HUES64 (cell line): ENCODE data around the gene COX19.

Experiments
- H3K27ac ChIP-seq: 2 replicates; pipeline ENCODE4 v1.7.0; 2013; ENCODE audit warnings: low read depth, low read length, inconsistent platforms
- H3K27me3 ChIP-seq: 2 replicates; pipeline ENCODE4 v1.6.1; 2013; ENCODE audit warnings: mild to moderate bottlenecking, low read length; ENCODE audit not compliant: insufficient read depth
- H3K36me3 ChIP-seq: 2 replicates; pipeline ENCODE4 v1.6.1; 2013; ENCODE audit warnings: mild to moderate bottlenecking, low read length; ENCODE audit not compliant: insufficient read depth
- H3K4me1 ChIP-seq: 2 replicates; pipeline ENCODE4 v1.6.1; 2013; ENCODE audit warnings: mild to moderate bottlenecking, low read length, moderate library complexity; ENCODE audit not compliant: insufficient read depth
- H3K4me3 ChIP-seq: 2 replicates; pipeline ENCODE4 v1.5.1; 2013; ENCODE audit warnings: mild to moderate bottlenecking, low read length, moderate library complexity
- H3K9ac ChIP-seq: 2 replicates; pipeline ENCODE4 v1.6.1; 2013; ENCODE audit warnings: mild to moderate bottlenecking, low read depth, low read length
- H3K9me3 ChIP-seq: 2 replicates; pipeline ENCODE4 v1.6.1; 2013; ENCODE audit warnings: low read depth, low read length; ENCODE audit not compliant: insufficient read depth
- WGBS: fragments of 150-250, 120-280 bp; methylation state at CpG from one replicate; pipeline ENCODE4 v1.1.7; 2013; ENCODE audit warnings: missing lambda C conversion rate; 5-methylcytosine and 5-hydroxymethylcytosine counted together

Gene COX19

DNA sequence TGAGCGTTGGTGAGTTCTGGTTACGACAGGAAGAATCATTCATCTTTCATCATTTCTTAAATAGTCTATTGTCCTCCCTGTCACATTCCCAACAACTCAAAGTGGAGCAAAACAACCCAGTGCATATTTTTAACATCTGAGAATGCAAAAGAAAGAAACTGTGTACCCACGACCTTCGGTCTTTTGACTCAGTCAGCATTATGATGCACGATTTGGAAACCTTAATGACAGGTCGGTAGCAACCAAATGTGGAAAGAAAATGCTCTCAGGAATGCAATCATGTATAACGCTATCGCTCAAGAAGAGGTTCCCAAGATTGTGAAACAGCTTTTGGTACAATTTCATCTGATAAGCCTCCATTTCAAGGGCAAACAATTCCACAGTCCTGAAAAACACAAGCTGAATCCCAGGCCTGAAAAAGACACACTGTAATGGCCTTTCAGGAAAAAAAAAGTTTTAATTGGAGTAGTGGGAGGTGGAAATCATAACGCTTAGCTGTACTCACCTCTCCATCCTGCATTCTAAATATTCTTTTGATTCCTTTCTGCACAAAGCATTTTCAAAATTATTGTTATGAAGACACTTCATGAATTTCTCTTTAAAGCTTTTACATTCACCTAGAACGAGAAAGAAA, 2.6 kb downstream of the COX19 start:
- Histone ChIP-seq H3K4me3 (no peak overlapping the region), H3K9ac (no peak overlapping the region), H3K36me3 (peaks cover 44% of the 10 kb centered on the region), H3K9me3 (no peaks in the 10 kb centered on the region), H3K27ac (no peak overlapping the region), H3K4me1 (peaks cover 4% of the 10 kb centered on the region), H3K27me3 (no peaks in the 10 kb centered on the region)
- 94% methylated on average over 10 of the region's 10 CpGs for WGBS

DNA sequence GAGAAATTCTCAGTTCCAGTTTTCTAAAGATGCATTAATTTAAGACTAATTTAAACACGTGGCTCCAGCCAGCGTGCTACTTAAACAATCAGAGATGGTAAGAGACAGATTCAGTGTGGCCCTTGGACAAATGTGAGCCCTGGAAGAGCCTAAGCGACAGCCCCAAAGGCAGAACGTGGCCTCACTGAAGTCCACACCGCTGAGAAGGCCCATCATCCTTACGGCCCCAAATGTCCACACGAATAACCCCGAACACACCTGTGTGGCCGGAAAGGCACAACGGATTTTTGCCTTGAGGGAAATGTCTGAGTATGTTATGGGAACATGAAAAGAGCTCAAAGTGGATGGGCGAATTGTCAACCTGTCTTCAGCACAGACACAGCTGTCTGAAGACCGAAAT, 3.2 kb downstream of the COX19 start:
- Histone ChIP-seq H3K36me3 (peaks cover 51% of the 10 kb centered on the region), H3K27me3 (no peaks in the 10 kb centered on the region), H3K27ac (no peak overlapping the region), H3K9ac (no peak overlapping the region), H3K9me3 (no peaks in the 10 kb centered on the region), H3K4me1 (peaks cover 4% of the 10 kb centered on the region), H3K4me3 (no peak overlapping the region)
- whole genome bisulfite sequencing, result 95% methylated on average over 12 of the region's 12 CpGs

DNA sequence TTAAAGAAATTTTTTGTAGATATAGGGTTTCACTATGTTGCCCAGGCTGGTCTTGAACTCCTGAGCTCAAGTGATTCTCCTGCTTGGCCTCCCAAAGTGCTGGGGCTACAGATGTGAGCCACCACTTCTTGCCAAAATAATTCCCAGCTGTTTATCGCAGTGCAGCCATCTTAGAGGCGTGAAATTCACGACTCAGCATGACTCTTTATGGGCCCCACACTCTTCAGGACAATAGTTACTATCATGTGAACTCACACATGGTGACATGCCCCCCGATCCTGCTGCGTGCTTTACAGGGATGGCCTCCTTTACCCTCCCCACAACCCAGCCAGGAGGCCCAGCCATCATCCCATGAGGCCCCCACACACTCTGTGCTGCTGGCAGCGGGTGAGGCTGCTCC, 4.6 kb downstream of the COX19 start:
- no peak overlapping the region for H3K27ac ChIP-seq
- H3K4me1 ChIP-seq, result peaks cover 2% of the 10 kb centered on the region
- no peak overlapping the region for H3K9ac ChIP-seq
- H3K27me3 ChIP-seq, result no peaks in the 10 kb centered on the region
- WGBS, result 94% methylated on average over 6 of the region's 6 CpGs
- H3K36me3 ChIP-seq, result peaks cover 57% of the 10 kb centered on the region
- H3K9me3 ChIP-seq, result no peaks in the 10 kb centered on the region
- no peak overlapping the region for H3K4me3 ChIP-seq

DNA sequence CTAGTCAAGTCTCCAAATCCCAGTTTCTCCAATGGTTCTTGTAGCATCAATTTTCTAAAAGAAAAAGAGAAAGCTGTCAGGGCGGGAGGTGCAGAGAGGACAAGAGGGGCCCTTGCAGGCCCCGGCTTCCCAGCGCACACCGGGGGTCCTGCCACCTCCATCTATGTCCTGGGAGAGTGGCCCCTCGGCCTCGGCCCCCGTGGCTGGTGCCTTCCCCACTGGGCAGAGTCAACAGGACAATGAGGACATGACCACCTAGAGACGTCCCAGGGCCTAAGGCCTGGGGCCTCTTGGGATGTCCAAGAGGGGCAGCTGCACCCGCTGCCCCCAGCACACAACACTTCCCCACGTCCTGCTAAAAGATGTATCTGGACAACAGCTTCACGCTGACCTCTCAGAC, 5.9 kb downstream of the COX19 start:
- Histone ChIP-seq H3K4me3 (no peak overlapping the region), H3K36me3 (peaks cover 57% of the 10 kb centered on the region), H3K27me3 (no peaks in the 10 kb centered on the region), H3K27ac (no peak overlapping the region), H3K4me1 (no peaks in the 10 kb centered on the region), H3K9ac (no peak overlapping the region), H3K9me3 (no peaks in the 10 kb centered on the region)
- WGBS, result 93% methylated on average over 11 of the region's 11 CpGs

DNA sequence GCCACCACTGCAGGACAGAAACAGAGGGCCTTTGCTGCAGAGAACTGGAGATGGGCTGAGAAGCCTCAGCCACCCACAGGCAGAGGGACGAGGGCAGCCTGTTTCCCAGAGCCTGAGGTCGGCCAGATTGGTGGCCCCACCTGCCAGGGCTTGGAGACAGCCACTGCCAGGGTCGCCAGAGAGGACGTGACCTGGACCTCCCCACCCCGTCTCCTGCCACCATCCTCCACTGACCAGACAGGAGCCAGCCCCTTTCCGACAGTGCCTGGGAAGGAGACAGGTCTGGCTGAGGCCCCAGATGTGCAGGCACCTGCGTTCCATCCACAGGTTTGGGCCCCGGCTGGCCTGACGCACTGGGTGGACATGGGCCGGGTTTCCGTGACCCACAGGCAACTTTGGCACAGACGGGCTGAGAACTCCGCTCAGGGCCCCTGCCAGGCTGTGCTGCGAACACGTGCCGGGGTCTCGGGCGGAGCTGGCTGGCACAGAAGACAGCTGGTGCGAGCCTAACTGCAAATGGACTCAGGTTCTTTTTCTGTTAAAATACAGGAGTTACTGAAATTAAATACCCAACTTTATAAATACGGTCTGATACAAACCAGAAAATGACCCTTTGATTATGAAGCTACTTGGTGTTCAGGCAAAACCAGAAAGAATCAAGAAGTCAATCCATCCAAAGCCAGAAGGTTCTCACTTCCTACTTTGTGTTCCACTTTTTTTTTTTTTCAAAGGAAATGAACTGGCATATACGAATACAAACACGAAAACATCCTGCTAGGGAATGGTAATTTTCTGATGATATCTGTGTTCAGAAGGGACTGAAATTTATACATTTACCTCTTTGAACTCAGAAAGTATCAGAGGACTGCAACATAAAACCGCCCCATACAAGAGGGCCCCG, 6.9 kb downstream of the COX19 start:
- 94% methylated on average over 24 of the region's 24 CpGs for WGBS
- H3K27ac ChIP-seq, result no peak overlapping the region
- peaks cover 57% of the 10 kb centered on the region for H3K36me3 ChIP-seq
- H3K4me1 ChIP-seq, result no peaks in the 10 kb centered on the region
- H3K9me3 ChIP-seq, result no peaks in the 10 kb centered on the region
- H3K27me3 ChIP-seq, result no peaks in the 10 kb centered on the region
- H3K4me3 ChIP-seq, result no peak overlapping the region
- H3K9ac ChIP-seq, result no peak overlapping the region

DNA sequence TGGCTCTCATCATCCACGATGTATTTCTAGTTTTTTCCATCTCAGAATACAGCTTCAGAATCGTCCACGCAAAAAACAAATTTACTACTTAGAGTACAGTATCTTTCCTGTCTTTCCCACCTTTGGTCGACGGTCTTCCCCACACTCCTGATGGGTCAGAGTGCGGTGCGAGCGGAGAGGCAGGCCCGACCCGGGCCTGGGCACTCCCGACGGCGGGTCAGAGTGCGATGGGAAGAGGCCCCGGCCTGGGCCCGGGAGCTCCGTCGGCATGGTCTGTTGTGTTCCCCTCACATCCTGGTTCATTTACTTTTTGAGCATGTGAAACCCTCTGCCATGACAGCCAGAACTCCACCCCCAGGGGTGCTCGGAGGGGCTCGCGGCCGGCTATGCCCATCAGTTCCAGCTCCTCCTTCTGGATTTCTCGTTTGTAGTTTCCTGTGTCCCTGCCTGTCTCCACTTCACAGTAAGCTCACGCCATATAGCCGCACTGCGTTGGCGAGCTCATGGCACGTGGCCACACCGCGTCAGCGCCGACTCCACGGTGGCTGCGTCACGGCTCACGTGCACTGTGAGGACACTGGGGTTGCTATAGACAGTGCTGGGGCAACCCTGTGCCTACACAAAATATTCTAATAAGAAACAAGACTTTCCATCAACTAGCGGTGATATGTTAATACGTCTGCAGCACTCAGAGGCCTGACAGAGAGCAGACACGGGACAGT, 7.8 kb downstream of the COX19 start:
- Histone ChIP-seq H3K36me3 (peaks cover 49% of the 10 kb centered on the region), H3K9me3 (no peaks in the 10 kb centered on the region), H3K9ac (no peak overlapping the region), H3K4me3 (no peak overlapping the region), H3K4me1 (no peaks in the 10 kb centered on the region), H3K27ac (no peak overlapping the region), H3K27me3 (no peaks in the 10 kb centered on the region)
- 96% methylated on average over 39 of the region's 39 CpGs for WGBS

DNA sequence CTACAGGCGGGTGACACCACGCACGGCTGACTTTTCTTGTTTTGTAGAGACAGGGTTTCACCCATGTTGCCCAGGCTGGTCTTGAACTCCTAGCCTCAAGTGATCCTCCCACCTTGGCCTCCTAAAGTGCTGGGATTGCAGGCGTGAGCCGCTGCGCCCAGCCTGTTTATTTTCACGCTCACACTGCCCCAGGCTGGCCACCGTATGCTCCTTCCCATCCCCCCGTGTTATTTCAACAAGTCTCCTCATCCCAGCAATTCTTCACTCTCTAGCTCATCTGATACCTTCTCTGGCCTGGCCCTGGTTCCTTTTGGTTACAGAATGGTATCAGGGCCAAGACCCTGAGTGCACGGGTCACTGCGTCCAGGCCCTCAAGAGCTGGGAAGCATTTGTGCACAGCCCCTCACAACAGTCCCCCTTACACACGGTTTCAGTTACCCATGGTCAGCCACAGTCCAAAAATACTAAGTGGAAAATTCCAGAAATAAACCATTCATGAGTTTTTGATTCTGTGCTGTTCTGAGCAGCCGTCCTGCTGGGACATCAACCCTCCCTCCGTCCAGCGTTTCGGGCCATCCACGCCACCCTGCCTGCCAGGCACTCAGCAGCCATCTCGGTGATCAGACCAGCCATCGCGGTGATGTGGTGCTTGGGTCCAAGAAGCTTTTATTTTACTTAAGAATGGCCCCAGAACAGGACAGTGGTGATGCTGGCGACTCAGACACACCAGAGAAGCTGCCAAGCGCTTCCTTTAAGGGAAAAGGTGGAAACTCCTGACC, 8.9 kb downstream of the COX19 start:
- WGBS, result 95% methylated on average over 22 of the region's 22 CpGs
- H3K9ac ChIP-seq, result no peak overlapping the region

DNA sequence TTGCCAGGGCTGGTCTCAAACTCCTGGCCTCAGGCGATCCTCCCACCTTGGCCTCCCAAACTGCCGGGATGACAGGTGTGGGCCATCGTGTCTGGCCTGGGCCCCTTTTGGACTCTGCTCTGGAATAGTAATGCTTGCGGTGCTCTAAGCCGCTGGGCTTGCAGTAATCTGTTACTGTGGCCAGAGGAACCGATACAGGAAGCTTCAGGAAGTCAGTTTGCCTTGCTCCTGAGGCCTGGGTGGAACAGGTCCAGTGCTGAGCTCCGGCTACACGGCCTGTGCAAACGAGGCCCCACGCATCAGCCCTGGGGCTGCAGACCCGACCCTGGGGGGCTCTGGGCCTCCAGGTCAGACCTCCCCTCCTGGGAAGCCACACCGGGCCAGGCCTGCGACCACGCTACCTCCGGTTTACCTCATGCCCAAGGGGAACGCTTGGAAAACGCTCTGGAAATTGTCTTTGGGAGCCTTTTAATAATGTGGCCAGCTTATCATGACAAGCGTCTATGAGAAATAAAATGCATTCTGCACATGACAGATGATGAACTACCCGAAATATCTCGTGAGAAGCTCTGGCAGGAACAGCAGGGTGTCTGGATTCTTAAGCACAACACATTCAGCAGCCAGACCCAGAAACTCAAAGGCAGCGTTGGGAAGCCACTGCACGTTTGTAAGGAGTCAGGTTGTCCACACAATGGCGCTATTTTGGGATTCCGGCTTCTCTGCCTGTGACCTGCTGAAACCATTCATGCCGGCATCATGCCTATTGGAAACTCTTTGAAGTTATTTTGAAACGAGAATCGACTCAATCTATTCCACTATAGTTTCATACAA, 10.7 kb downstream of the COX19 start:
- Histone ChIP-seq H3K36me3 (peaks cover 31% of the 10 kb centered on the region), H3K9me3 (no peaks in the 10 kb centered on the region), H3K4me3 (no peak overlapping the region), H3K27me3 (no peaks in the 10 kb centered on the region), H3K4me1 (no peaks in the 10 kb centered on the region), H3K9ac (no peak overlapping the region), H3K27ac (no peak overlapping the region)
- WGBS, result 89% methylated on average over 27 of the region's 27 CpGs

More for the DNA sequence above, 8.9 kb downstream of the COX19 start:
- H3K9me3 ChIP-seq, result no peaks in the 10 kb centered on the region
- no peaks in the 10 kb centered on the region for H3K4me1 ChIP-seq
- H3K27ac ChIP-seq, result no peak overlapping the region
- no peak overlapping the region for H3K4me3 ChIP-seq
- H3K27me3 ChIP-seq, result no peaks in the 10 kb centered on the region
- H3K36me3 ChIP-seq, result peaks cover 41% of the 10 kb centered on the region

DNA sequence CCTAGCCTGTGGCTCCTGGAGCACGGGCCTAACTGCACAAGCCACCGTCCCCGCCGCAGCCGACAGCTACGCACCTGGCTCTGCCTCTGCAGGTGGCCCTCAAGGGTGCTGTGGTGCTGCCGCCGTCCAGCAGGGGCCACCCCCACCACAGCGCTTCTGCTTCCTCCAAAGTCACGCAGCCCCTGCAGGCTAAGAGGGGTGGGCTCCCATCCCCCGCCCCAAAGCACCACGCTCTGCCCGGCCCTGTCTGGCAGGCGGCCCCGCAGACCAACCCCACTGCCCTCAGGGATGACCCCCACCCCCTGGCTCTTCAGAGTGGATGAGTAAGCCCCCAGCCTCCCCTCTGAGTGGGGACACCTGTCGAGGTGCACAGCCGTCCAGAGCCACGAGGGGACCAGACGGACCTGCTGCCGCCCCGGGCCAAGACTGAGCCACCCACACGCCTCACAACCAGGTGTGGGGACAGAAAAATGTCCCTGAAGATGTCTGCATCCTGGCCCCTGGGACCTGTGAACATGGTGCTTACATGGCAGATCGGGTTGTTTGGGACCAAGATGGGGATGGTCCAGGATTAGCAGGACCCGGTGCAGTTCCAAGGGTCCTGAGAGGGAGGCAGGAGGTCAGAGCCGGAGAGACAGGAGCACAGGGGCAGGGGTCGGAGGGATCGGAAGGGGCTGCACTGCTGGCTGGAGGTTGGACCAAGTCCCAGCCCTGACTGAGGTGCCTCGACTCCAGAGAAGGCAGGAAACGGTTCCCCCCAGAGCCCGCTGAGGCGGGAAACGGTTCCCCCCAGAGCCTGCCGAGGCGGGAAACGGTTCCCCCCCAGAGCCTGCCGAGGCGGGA, 11.9 kb downstream of the COX19 start:
- WGBS, result 82% methylated on average over 37 of the region's 37 CpGs
- no peak overlapping the region for H3K27ac ChIP-seq
- H3K9me3 ChIP-seq, result no peaks in the 10 kb centered on the region
- no peaks in the 10 kb centered on the region for H3K27me3 ChIP-seq
- no peaks in the 10 kb centered on the region for H3K4me1 ChIP-seq
- no peak overlapping the region for H3K9ac ChIP-seq
- no peak overlapping the region for H3K4me3 ChIP-seq
- peaks cover 19% of the 10 kb centered on the region for H3K36me3 ChIP-seq
